AG09309 (cell line): ENCODE results near the gene GPR152.
"Not testable (repeated sequence)": the region's sequence is repeated elsewhere in the genome, so short reads cannot be mapped to it uniquely, and the experiment has no call there.

ENCODE experiments used
- DNase-seq: peaks from one replicate; pipeline ENCODE4 v3.0.0-alpha.2; 2010; ENCODE audit warnings: low read depth
- H3K4me3 ChIP-seq: 2 replicates; pipeline ENCODE4 v1.5.1; 2011; ENCODE audit warnings: mild to moderate bottlenecking, low read depth, low read length, moderate library complexity; ENCODE audit not compliant: control insufficient read depth
- CTCF ChIP-seq: IDR thresholded peaks from 2 replicates; pipeline ENCODE4 v1.5.1; 2011; ENCODE audit warnings: mild to moderate bottlenecking, low read depth, low read length, inconsistent platforms; ENCODE audit not compliant: insufficient read depth, control insufficient read depth; ENCODE audit errors: missing control alignments

GPR152 gene

GRCh38 chr11:67405196-67405567 lies 47.3 kb downstream of the GPR152 start:
- H3K4me3 ChIP-seq, result no peak overlapping the region
- TF ChIP-seq CTCF, result no peak
- no peak for DNase-seq

GRCh38 chr11:67404515-67405195 lies 47.9 kb downstream of the GPR152 start:
- no peak for DNase-seq
- H3K4me3 ChIP-seq, result no peak overlapping the region
- TF ChIP-seq CTCF, result no peak

- H3K4me3 ChIP-seq, DNase-seq: not testable (repeated sequence)
These were observed 49.4 kb downstream of the GPR152 start for GRCh38 chr11:67403085-67403484.

- peak overlapping the region; percentile 32 for H3K4me3 ChIP-seq
- not testable (repeated sequence) for DNase-seq
These were observed 50.2 kb downstream of the GPR152 start for GRCh38 chr11:67402192-67402839.

GRCh38 chr11:67401495-67402191 lies 50.9 kb downstream of the GPR152 start, which contains the start of gene PPP1CA:
Gene PPP1CA, minus strand, starts transcription at chr11:67401858. Its CDS starts 76 bp downstream, at chr11:67401782.
- peak within 1 kb of the TSS; percentile 93 for H3K4me3 ChIP-seq
- peak; percentile 38 for DNase-seq
- peak; percentile 17 for TF ChIP-seq CTCF
